Thymus (tissue), 11 donors: Measurements from ENCODE around the gene ZNF750. TPM values are rescaled to one million over a fixed set of nuclear protein-coding genes. Genes with fewer than 3 reads are reported as not detected.

Experiments
- DNase-seq, 9 donors: peaks; one replicate each; pipeline ENCODE4 v3.0.0-alpha.2; 2013; ENCODE audit warnings: low spot score in 9 of 9, low read depth in 6 of 9, missing footprints in 1 of 9
- H3K27ac ChIP-seq, 2 donors: one replicate each; pipeline ENCODE4 v1.5.1; 2013; ENCODE audit warnings: control low read depth in 1 of 2, low read depth in 1 of 2, low read length in 1 of 2, mild to moderate bottlenecking in 1 of 2, moderate library complexity in 1 of 2
- H3K27me3 ChIP-seq, 2 donors: one replicate each; pipeline ENCODE4 v1.5.1; 2013; ENCODE audit warnings: low read length in 1 of 2; ENCODE audit not compliant: control insufficient read depth in 2 of 2, insufficient read depth in 1 of 2
- H3K36me3 ChIP-seq, 2 donors: one replicate each; pipeline ENCODE4 v1.5.1; 2013; ENCODE audit warnings: low read length in 1 of 2, mild to moderate bottlenecking in 1 of 2, moderate library complexity in 1 of 2; ENCODE audit not compliant: control insufficient read depth in 2 of 2, insufficient read depth in 2 of 2
- H3K4me1 ChIP-seq, 2 donors: one replicate each; pipeline ENCODE4 v1.5.1; 2013; ENCODE audit warnings: low read length in 2 of 2; ENCODE audit not compliant: control insufficient read depth in 2 of 2, insufficient read depth in 2 of 2
- H3K4me3 ChIP-seq, 2 donors: one replicate each; pipeline ENCODE4 v1.5.1; 2013; ENCODE audit warnings: low read length in 2 of 2, control low read depth in 1 of 2, mild to moderate bottlenecking in 1 of 2
- H3K9me3 ChIP-seq, 2 donors: one replicate each; pipeline ENCODE4 v1.5.1; 2013; ENCODE audit warnings: low read length in 1 of 2, mild to moderate bottlenecking in 1 of 2; ENCODE audit not compliant: control insufficient read depth in 2 of 2, insufficient read depth in 1 of 2
- WGBS: extraction: QIAGEN DNeasy Blood & Tissue Kit; methylation state at CpG from one replicate; pipeline ENCODE4 v1.1.7; 2013; 5-methylcytosine and 5-hydroxymethylcytosine counted together
- polyA plus RNA-seq: library from polyadenylated mRNA; stranded (reverse); fragments of 200-250 nt; gene quantifications from one replicate; pipeline ENCODE4 v1.2.3, GENCODE V29; 2013
- total RNA-seq: library from RNA; stranded (reverse); fragments of 120-200 nt; gene quantifications from one replicate; pipeline ENCODE4 v1.2.4, GENCODE V29; 2013
- donor health status: healthy.

ZNF750 gene
- total and polyA plus RNA-seq, 2 donors = 3.9 to 4.1 TPM

DNA sequence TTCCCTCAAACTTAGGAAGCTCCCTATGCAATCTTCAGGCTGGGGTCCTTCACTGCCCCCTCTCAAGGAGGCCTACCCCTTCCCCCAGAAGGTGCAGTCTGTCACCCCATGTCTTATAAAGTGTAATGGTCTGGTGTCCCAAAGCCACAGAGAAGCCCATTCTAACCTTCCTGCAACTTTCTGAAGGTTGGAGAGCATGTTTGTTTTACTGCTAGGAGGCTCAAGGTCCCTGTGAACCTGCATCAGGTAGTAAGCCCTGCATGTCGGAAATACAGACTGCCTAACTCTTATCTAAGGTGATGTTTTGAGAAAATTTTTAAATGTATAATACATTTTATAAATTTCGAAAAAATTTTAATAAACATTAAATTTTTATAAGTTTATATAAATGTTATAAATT lies 18.3 kb downstream of the ZNF750 start:
- Histone ChIP-seq H3K27me3 (no peaks in the 10 kb centered on the region), H3K4me1 (peaks cover 0 to 2% of the 10 kb centered on the region in 2 donors), H3K27ac (no peak overlapping the region), H3K36me3 (peaks cover 18 to 22% of the 10 kb centered on the region in 2 donors), H3K4me3 (no peak overlapping the region), H3K9me3 (peaks cover 0 to 8% of the 10 kb centered on the region in 2 donors)
- over 99% methylated on average over 2 of the region's 2 CpGs for WGBS
- DNase-seq = no peak

DNA sequence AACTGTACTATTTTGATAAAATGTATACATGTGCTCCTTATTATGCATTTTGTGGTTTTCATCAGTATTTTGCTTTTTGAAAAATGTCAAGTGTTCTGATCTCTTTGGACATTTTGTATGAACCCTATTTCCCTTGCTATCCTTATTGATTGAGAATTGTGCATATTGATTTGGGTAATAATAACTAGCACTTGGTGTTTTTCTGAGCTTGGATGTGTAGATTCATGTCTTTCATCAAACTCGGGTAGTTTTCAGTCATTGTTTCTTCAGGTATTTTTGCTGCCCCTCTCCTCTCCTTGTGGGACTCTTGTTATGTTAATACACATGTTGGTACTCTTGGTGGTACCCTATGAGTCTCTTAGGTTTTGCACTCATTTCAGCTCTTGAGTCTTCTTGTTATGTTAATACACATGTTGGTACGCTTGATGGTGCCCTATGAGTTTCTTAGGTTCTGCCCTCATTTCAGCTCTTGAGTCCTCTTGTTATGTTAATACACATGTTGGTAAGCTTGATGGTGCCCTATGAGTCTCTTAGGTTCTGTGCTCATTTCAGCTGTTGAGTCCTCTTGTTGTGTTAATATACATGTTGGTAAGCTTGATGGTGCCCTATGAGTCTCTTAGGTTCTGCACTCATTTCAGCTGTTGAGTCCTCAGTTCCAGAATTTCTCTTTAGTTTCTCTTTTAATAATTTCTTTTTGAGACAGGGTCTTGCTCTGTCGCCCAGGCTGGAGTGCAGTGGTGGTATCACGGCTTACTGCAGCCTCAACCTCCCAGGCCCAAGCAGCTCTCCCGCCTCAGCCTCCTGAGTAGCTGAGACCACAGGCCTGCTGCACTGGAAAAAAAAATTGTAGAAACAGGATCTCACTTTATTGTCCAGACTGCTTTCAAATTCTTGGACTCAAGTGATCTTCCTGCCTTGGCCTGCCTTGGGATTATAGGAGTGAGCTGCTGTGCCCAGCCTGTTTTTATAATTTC lies 19.3 kb downstream of the ZNF750 start:
- H3K4me1 ChIP-seq = peaks cover 0 to 2% of the 10 kb centered on the region in 2 donors
- no peak overlapping the region for H3K4me3 ChIP-seq
- no peak for DNase-seq
- H3K36me3 ChIP-seq = peaks cover 24 to 27% of the 10 kb centered on the region in 2 donors
- H3K27me3 ChIP-seq = no peaks in the 10 kb centered on the region
- H3K9me3 ChIP-seq = peaks cover 0 to 8% of the 10 kb centered on the region in 2 donors
- 96% methylated on average over 5 of the region's 5 CpGs for WGBS
- H3K27ac ChIP-seq = no peak overlapping the region

DNA sequence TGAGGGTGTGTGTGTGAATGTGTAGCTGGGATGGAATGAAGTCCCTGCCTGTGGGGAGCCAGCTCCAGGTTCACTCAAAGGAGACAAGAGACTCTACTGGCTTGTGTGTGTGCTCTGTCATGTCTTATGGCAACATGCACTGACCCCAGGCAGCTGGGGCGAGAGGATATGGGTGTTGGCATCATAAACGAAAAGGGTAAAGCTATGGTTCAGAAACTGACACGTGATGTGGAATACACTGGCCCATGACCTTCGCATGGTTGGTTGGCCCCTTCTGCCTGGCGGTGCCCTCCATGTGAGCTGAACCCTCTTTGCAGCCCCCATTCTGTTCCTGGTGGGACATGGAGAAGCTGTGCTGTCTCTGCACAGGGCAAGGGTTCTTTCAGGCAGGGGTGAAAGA lies 21.9 kb downstream of the ZNF750 start:
- H3K4me3 ChIP-seq = no peak overlapping the region
- 98% methylated on average over 5 of the region's 5 CpGs for WGBS
- H3K27me3 ChIP-seq = no peaks in the 10 kb centered on the region
- H3K4me1 ChIP-seq = peaks cover 0 to under 1% of the 10 kb centered on the region in 2 donors
- H3K27ac ChIP-seq = no peak overlapping the region
- H3K9me3 ChIP-seq = peaks cover 0 to 8% of the 10 kb centered on the region in 2 donors
- no peak for DNase-seq
- H3K36me3 ChIP-seq = peaks cover 33 to 37% of the 10 kb centered on the region in 2 donors

GRCh38 chr17:82816358-82816757 lies 23.5 kb downstream of the ZNF750 start:
- 90% methylated on average over 7 of the region's 7 CpGs for WGBS
- DNase-seq = no peak
- H3K36me3 ChIP-seq = peaks cover 33 to 45% of the 10 kb centered on the region in 2 donors

DNA sequence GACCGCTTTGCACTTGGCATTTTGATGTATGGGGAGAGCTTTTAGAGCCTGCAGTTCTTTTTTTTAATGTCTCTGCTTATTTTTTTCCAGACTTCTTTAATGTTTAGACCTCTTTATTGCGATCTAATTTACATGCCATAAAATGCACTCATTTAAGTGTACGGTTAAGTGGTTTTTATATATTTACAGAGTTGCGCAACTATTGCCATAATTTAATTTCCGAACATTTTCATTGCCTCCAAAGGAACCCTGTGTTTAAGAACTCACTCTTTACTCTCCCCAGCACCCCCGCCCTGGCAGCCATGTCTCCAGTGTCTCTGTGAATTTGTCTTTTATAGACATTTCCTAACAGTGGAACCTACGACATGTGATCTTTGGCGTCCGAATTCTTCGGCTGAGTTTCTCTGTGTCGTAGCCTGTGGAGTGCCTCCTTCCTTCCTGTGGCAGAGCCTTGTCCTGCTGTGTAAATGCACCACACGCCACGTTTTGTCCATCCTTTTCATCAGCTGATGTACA lies 24.0 kb downstream of the ZNF750 start:
- peaks cover 0 to 8% of the 10 kb centered on the region in 2 donors for H3K9me3 ChIP-seq
- H3K27me3 ChIP-seq = no peaks in the 10 kb centered on the region
- no peak overlapping the region for H3K4me3 ChIP-seq
- no peak overlapping the region for H3K27ac ChIP-seq
- DNase-seq = no peak
- peaks cover 38 to 45% of the 10 kb centered on the region in 2 donors for H3K36me3 ChIP-seq
- peaks cover 0 to 19% of the 10 kb centered on the region in 2 donors for H3K4me1 ChIP-seq
- WGBS = 93% methylated on average over 13 of the region's 13 CpGs

More at GRCh38 chr17:82816358-82816757, 23.5 kb downstream of the ZNF750 start:
- Histone ChIP-seq H3K9me3 (peaks cover 0 to 8% of the 10 kb centered on the region in 2 donors), H3K27ac (no peak overlapping the region), H3K4me3 (no peak overlapping the region), H3K4me1 (peaks cover 0 to 14% of the 10 kb centered on the region in 2 donors), H3K27me3 (no peaks in the 10 kb centered on the region)

- DNase-seq = no peak
- Histone ChIP-seq H3K36me3 (peaks cover 43 to 49% of the 10 kb centered on the region in 2 donors), H3K27me3 (no peaks in the 10 kb centered on the region), H3K9me3 (peaks cover 0 to 8% of the 10 kb centered on the region in 2 donors), H3K4me1 (peaks cover 0 to 20% of the 10 kb centered on the region in 2 donors), H3K4me3 (no peak overlapping the region), H3K27ac (no peak overlapping the region)
- 82% methylated on average over 5 of the region's 5 CpGs for WGBS
These were observed 24.5 kb downstream of the ZNF750 start for GRCh38 chr17:82815354-82815753.

- peaks cover 0 to 5% of the 10 kb centered on the region in 2 donors for H3K9me3 ChIP-seq
- H3K4me1 ChIP-seq = peaks cover 0 to 22% of the 10 kb centered on the region in 2 donors
- no peak overlapping the region for H3K4me3 ChIP-seq
- no peak overlapping the region for H3K27ac ChIP-seq
- DNase-seq = no peak
- WGBS = 98% methylated on average over 20 of the region's 20 CpGs
- H3K36me3 ChIP-seq = peaks cover 42 to 51% of the 10 kb centered on the region in 2 donors
- H3K27me3 ChIP-seq = no peaks in the 10 kb centered on the region
These were observed 25.0 kb downstream of the ZNF750 start for GRCh38 chr17:82814834-82815233.

DNA sequence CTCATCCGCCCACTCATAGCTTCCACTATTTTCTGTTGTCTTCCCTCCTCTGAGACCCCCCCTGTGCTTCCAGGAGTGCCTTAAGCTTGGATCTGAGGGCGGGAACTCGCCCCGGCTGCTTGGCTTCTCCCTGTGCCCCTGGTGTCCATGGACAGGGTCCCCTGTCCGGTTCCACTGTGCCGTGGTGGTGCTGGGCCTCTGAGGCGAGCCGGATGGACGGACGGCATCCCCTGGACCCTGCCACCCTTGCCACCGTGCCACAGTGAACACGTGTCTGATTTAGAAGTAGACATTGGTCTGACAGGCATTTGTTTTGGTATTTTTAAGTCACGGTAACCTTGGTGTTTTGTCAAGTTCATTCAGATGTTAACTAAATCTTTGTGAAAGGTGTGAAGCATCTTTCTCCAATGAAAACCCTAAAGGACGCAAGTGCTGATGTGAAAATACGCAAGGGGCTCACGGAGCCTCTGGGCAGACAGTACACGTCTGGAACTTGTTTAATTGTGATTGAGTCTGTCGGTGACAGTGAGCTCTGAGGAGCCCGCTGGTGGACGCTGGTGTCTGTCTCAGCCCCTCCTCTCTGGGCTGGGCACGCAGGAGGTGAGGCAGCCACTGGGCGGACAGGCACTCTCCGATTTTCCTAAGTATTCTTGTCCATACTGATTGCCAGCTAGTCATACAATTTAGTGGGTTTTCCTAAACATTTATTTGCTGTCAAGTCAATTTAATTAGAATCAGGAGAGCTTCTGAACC lies 26.3 kb downstream of the ZNF750 start:
- Histone ChIP-seq H3K27ac (no peak overlapping the region), H3K4me1 (peaks cover 0 to 30% of the 10 kb centered on the region in 2 donors), H3K27me3 (no peaks in the 10 kb centered on the region), H3K9me3 (peaks cover 0 to 2% of the 10 kb centered on the region in 2 donors), H3K4me3 (no peak overlapping the region), H3K36me3 (peaks cover 47 to 48% of the 10 kb centered on the region in 2 donors)
- DNase-seq = no peak
- WGBS = 96% methylated on average over 23 of the region's 23 CpGs
